ENCODE data around the gene SIM2. TPM values are rescaled to one million over a fixed set of nuclear protein-coding genes. Genes with fewer than 3 reads are reported as not detected.

SIM2 gene
- total RNA-seq, 1 experiment from 2014 or later, result not detected

DNA sequence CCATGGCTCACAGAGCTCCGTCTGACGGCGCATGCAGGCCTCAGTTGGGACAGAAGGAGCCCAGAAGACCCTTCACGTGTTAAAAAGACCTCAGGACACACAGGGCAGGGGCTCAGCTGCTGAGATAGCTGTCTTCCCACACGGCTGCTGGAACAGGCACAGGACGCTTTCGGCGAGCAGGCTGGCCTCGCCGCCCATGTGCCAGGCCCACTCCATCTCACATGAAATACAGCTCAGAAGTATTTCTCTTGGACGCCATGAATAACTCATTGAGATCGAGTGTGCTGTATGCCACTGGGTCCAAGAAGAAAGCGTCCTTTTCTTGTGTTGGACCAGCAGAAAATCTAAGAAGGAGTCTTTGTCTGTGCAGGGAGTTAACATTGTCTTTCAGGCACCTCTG lies 69.6 kb downstream of the SIM2 start:
- Mint-ChIP-seq H3K36me3 (ENCODE audit: insufficient read depth in 1 of 3, low read depth in 3 of 3) (peaks cover 0 to 2% (median 0%) of the 10 kb centered on the region in 3 experiments; a peak in 1 of 7 replicates), H3K9me3 (no peaks in the 10 kb centered on the region), H3K27me3 (ENCODE audit: low read depth) (no peaks in the 10 kb centered on the region), H3K4me3 (no peak overlapping the region), H3K27ac (0 out of 7 replicates have a peak overlapping the region, but pooled peaks of 1 of the 3 experiments have one; percentile 5), H3K4me1 (peaks cover 19 to 22% of the 10 kb centered on the region in 2 experiments)
- H3K23me2 ChIP-seq (ENCODE audit: insufficient read length, low read depth, low read length, poor library complexity, severe bottlenecking), result no peaks in the 10 kb centered on the region
- H3K27ac ChIP-seq (ENCODE audit: insufficient read length, low read depth, low read length), result no peak overlapping the region
- H3K14ac ChIP-seq (ENCODE audit: insufficient read depth, low read length), result peak overlapping the region; percentile 24; the same call in 1 of the 2 replicates
- no peak for DNase-seq
- H2BK12ac ChIP-seq (ENCODE audit: insufficient read length, low read depth, low read length), result no peak overlapping the region
- H4K8ac ChIP-seq (replicated peaks; ENCODE audit: insufficient read length, low read depth, low read length), result no peak overlapping the region
- no peak overlapping the region for H3K4ac ChIP-seq (ENCODE audit: low read depth, low read length)
- no peak overlapping the region for H2AFZ ChIP-seq (ENCODE audit: low read length)
- no peaks in the 10 kb centered on the region for H3K79me2 ChIP-seq (ENCODE audit: insufficient read depth, low read length)
- H3K18ac ChIP-seq (ENCODE audit: insufficient read length, low read depth, low read length), result no peak overlapping the region
- WGBS (ENCODE audit: extremely low coverage, insufficient read length, low lambda C conversion rate), result no CpG with 5 or more reads among the region's 13 CpGs
- no peak overlapping the region for H2BK15ac ChIP-seq (ENCODE audit: low read depth, low read length)
- no peaks in the 10 kb centered on the region for H3K9me3 ChIP-seq (ENCODE audit: control insufficient read depth, low read depth, low read length)
- H4K91ac ChIP-seq (ENCODE audit: insufficient read length, low read depth, low read length), result no peak overlapping the region
- H3K4me2 ChIP-seq (ENCODE audit: insufficient read depth, insufficient read length, low read length), result no peak overlapping the region
- H2BK120ac ChIP-seq (ENCODE audit: low read depth, low read length, poor library complexity, severe bottlenecking), result no peak overlapping the region
- H4K20me1 ChIP-seq (ENCODE audit: control insufficient read depth, insufficient read depth, insufficient read length), result no peaks in the 10 kb centered on the region
- H3K56ac ChIP-seq (ENCODE audit: insufficient read length, low read depth, low read length), result no peak overlapping the region
- no peaks in the 10 kb centered on the region; the same call in 1 of the 2 replicates for H3K4me1 ChIP-seq (ENCODE audit: insufficient read depth, low read length)
- no peaks in the 10 kb centered on the region for H3K27me3 ChIP-seq (ENCODE audit: insufficient read depth, low read length)
- H2BK5ac ChIP-seq (ENCODE audit: insufficient read length, low read length), result no peak overlapping the region
- H4K5ac ChIP-seq (ENCODE audit: insufficient read length, low read depth, low read length), result no peak overlapping the region
- no peak overlapping the region for H3K23ac ChIP-seq (ENCODE audit: insufficient read length, low read depth, low read length)
- no peak overlapping the region for H2BK20ac ChIP-seq (ENCODE audit: low read depth, low read length, poor library complexity, severe bottlenecking)
- H3T11ph ChIP-seq (ENCODE audit: low read length), result no peak overlapping the region
- H3K9ac ChIP-seq (ENCODE audit: extremely low read depth, insufficient read length, low read length), result no peak overlapping the region
- TF ChIP-seq, protein P1, sequence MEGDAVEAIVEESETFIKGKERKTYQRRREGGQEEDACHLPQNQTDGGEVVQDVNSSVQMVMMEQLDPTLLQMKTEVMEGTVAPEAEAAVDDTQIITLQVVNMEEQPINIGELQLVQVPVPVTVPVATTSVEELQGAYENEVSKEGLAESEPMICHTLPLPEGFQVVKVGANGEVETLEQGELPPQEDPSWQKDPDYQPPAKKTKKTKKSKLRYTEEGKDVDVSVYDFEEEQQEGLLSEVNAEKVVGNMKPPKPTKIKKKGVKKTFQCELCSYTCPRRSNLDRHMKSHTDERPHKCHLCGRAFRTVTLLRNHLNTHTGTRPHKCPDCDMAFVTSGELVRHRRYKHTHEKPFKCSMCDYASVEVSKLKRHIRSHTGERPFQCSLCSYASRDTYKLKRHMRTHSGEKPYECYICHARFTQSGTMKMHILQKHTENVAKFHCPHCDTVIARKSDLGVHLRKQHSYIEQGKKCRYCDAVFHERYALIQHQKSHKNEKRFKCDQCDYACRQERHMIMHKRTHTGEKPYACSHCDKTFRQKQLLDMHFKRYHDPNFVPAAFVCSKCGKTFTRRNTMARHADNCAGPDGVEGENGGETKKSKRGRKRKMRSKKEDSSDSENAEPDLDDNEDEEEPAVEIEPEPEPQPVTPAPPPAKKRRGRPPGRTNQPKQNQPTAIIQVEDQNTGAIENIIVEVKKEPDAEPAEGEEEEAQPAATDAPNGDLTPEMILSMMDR (conservative IDR thresholded peaks at IDR 0.05), result no peak
- H3K79me1 ChIP-seq (ENCODE audit: insufficient read depth, low read depth, low read length, poor library complexity, severe bottlenecking), result no peaks in the 10 kb centered on the region
- no peak overlapping the region for H2AK5ac ChIP-seq (ENCODE audit: insufficient read length, low read length)

All from H9 (cell line).